Chondrocyte (in vitro differentiated cells): ENCODE data around the gene CLEC18C. TPM values are rescaled to one million over a fixed set of nuclear protein-coding genes. Genes with fewer than 3 reads are reported as not detected.
"Not testable (repeated sequence)": the region's sequence is repeated elsewhere in the genome, so short reads cannot be mapped to it uniquely, and the experiment has no call there.

Experiments
- DNase-seq: peaks from one replicate; pipeline ENCODE4 v3.0.0; 2021; ENCODE audit warnings: mixed read lengths, low spot score
- H3K27ac Mint-ChIP-seq: one replicate; pipeline ENCODE4 v1.8.0; 2021; ENCODE audit warnings: mild to moderate bottlenecking, moderate library complexity, mixed read lengths; ENCODE audit not compliant: unreplicated experiment
- H3K27me3 Mint-ChIP-seq: 2 replicates; pipeline ENCODE4 v1.8.0; 2021; ENCODE audit warnings: low read depth, mixed read lengths
- H3K36me3 Mint-ChIP-seq: 2 replicates; pipeline ENCODE4 v1.8.0; 2021; ENCODE audit warnings: low read depth, mixed read lengths
- H3K4me1 Mint-ChIP-seq: 2 replicates; pipeline ENCODE4 v1.8.0; 2021; ENCODE audit warnings: low read depth, mild to moderate bottlenecking, mixed read lengths
- H3K4me3 Mint-ChIP-seq: one replicate; pipeline ENCODE4 v1.8.0; 2021; ENCODE audit warnings: mild to moderate bottlenecking, moderate library complexity, mixed read lengths; ENCODE audit not compliant: unreplicated experiment
- H3K9me3 Mint-ChIP-seq: 2 replicates; pipeline ENCODE4 v1.8.0; 2021; ENCODE audit warnings: low read depth, mixed read lengths
- long read RNA-seq: library from polyadenylated mRNA; stranded (forward); transcript quantifications from one replicate; pipeline ENCODE4 v2.0.0, GENCODE V29; 2021
- total RNA-seq: library from RNA; stranded (reverse); gene quantifications from 3 replicates; pipeline ENCODE4 v1.2.1, GENCODE V29; 2021

CLEC18C gene
- 0.34 TPM in 1 of 3 replicates, not detected in the others for total RNA-seq
- long read RNA-seq, partial matches to known transcripts = 0 of 1 reads
- long read RNA-seq, other reads (novel, unspliced or antisense) = 1 of 1 reads

DNA sequence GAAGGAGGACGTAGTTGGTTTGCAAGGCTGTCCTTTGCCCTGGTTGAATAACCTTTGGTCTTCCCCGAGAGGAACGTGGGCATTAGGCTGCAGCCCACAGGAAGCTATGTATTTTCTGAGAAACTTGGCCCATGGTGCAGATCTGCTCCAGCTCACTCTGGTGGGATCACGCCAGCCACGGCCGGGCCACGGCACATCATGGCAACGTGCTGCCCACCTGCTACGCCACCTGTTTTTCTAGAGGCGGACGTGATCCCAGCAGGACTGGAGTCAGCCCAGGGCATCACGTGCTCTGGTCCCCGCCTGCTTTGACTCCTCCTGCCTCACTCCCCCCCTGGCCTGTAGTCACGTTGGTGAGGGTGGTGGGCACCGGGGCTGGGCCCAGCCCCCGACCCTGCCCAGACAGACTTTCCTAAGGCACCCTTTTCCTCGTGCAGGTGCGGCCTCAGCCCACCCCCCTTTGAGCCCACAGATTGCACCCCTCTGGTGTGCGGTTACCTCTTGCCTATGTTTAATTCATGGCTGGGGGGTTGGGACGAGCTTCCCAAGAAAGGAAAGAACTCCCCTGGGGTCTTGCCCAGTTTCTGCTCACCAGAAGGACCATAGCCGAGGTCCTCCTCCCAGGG, at the start of gene CLEC18C:
CLEC18C (plus strand) TSS at position 576 of the 626 bp plus-strand sequence. CDS start 492 bp downstream, outside the sequence.
- H3K4me3 Mint-ChIP-seq, H3K27ac Mint-ChIP-seq, H3K36me3 Mint-ChIP-seq, H3K27me3 Mint-ChIP-seq, DNase-seq, H3K4me1 Mint-ChIP-seq, H3K9me3 Mint-ChIP-seq: not testable (repeated sequence)

DNA sequence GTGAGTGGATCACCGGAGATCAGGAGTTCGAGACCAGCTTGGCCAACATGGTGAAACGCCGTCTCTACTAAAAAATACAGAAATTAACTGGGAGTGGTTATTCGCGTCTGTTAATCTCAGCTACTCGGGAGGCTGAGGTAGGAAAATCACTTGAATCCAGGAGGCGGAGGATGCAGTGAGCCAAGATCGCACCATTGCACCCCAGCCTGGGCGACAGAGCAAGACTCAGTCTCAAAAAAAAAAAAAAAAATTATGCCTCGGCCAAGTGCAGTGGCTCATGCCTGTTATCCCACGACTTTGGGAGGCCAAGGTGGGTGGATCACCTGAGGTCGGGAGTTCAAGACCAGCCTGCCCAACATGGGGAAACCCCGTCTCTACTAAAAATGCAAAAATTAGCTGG, 49.8 kb upstream of the CLEC18C start:
- not testable (repeated sequence) for H3K9me3 Mint-ChIP-seq, H3K27ac Mint-ChIP-seq

DNA sequence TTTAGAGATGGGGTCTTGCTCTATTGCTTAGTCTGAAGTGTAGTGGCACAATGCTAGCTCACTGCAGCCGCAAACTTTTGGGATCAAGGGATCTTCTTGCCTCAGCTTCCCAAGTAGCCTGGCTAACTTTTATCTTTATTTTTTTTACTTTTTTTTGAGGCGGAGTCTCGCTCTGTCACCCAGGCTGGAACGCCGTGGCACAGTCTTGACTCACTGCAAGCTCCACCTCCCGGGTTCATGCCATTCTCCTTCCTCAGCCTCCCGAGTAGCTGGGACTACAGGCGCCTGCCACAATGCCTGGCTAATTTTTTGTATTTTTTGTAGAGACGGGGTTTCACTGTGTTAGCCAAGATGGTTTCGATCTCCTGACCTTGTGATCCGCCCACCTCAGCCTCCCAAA, 47.4 kb upstream of the CLEC18C start:
- not testable (repeated sequence) for H3K4me3 Mint-ChIP-seq, DNase-seq, H3K27ac Mint-ChIP-seq, H3K9me3 Mint-ChIP-seq, H3K27me3 Mint-ChIP-seq, H3K4me1 Mint-ChIP-seq
- H3K36me3 Mint-ChIP-seq = peaks cover 28% of the 10 kb centered on the region

More for the DNA sequence above, 49.8 kb upstream of the CLEC18C start:
- H3K4me1 Mint-ChIP-seq, H3K4me3 Mint-ChIP-seq, DNase-seq, H3K27me3 Mint-ChIP-seq: not testable (repeated sequence)
- H3K36me3 Mint-ChIP-seq = peaks cover 22% of the 10 kb centered on the region

DNA sequence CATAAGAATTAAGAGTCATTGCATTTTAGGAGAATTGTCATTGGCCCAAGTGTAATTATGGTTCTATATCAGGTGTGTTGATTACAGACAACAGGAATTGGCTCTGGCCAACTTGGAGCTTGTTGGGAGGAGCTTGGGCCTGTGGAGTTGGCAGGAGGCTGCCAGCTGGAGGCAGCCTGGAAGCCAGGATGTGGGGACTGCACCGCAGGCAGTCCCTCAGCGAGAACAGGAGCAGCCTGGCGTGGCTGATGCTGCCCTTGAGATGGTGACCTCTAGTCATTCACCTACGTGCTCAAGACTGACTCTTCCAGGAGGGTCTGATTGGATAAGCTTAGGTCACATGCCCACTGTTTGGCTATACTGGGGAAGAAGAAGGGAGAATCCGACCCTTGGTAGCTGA, 45.9 kb upstream of the CLEC18C start:
- DNase-seq, H3K27ac Mint-ChIP-seq, H3K27me3 Mint-ChIP-seq, H3K4me3 Mint-ChIP-seq, H3K4me1 Mint-ChIP-seq, H3K9me3 Mint-ChIP-seq: not testable (repeated sequence)
- peaks cover 23% of the 10 kb centered on the region for H3K36me3 Mint-ChIP-seq

DNA sequence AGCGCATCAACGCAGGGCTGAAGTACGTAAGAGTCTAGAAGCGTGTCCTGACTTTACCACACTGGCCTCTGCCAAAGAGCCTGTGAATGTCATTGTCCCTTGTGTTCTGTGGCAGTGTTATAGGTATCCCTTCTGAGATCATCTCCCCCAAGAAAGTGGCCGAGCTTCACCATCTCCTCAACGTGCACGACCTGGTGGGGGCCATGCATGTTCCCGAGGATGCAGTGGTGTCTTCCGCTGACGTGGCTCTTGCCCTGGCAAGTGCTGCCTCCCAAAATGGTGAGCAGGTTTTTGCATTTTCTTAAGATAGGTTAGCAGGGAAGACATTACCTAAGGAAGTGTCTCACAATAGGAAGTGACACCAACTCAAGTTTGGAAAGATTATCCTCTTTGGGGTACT, 44.7 kb upstream of the CLEC18C start:
- H3K4me3 Mint-ChIP-seq, DNase-seq, H3K9me3 Mint-ChIP-seq, H3K27me3 Mint-ChIP-seq, H3K4me1 Mint-ChIP-seq, H3K27ac Mint-ChIP-seq: not testable (repeated sequence)
- H3K36me3 Mint-ChIP-seq = peaks cover 20% of the 10 kb centered on the region

DNA sequence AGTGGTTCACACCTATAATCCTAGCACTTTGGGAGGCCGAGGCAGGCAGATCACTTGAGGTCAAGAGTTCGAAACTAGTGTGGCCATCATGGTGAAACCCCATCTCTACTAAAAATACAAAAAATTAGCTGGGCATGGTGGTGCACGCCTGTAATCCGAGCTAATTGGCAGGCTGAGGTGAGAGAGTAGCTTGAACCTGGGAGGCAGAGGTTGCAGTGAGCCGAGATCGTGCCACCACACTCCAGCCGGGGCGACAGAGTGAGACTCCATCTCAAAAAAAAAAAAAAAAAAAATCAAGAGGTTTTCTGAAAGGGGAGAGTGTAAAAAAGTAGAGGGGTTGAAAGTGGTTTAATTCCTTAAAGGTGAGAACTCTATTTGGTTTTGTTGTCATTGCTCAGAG, 37.8 kb upstream of the CLEC18C start:
- not testable (repeated sequence) for H3K9me3 Mint-ChIP-seq, H3K27me3 Mint-ChIP-seq, H3K27ac Mint-ChIP-seq, DNase-seq, H3K4me3 Mint-ChIP-seq, H3K4me1 Mint-ChIP-seq
- peaks cover 29% of the 10 kb centered on the region for H3K36me3 Mint-ChIP-seq

DNA sequence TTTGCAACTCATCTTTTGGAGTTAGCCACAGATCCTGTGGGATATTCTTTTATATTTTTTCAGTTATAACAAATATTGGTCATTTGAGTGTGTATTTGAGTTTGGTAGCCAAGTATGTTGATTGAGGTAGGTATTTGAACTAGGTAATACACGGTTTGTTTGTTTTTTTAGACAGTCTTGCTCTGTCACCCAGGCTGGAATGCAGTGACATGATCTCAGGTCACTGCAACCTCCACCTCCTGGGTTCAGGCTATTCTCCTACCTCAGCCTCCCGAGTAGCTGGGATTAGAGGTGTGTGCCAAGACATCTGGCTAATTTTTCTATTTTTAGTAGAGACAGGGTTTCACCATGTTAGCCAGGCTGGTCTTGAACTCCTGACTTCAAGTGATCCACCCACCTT, 37.0 kb upstream of the CLEC18C start:
- not testable (repeated sequence) for DNase-seq, H3K9me3 Mint-ChIP-seq, H3K4me3 Mint-ChIP-seq, H3K27ac Mint-ChIP-seq, H3K27me3 Mint-ChIP-seq, H3K4me1 Mint-ChIP-seq
- H3K36me3 Mint-ChIP-seq = peaks cover 31% of the 10 kb centered on the region

DNA sequence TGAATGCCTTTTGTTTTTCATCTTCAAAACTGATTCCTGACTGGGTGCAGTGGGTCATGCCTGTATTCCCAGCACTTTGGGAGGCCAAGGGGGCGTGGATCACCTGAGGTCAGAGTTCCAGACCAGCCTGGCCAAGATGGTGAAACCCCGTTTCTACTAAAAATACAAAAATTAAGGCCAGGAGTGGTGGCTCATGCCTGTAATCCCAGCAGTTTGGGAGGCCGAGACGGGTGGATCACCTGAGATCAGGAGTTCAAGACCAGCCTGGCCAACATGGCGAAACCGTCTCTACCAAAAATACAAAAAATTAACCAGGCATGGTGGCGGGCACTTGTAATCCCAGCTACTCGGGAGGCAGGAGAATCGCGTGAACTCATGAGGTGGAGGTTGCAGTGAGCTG, 30.8 kb upstream of the CLEC18C start:
- H3K27me3 Mint-ChIP-seq, H3K4me3 Mint-ChIP-seq, H3K27ac Mint-ChIP-seq, DNase-seq, H3K4me1 Mint-ChIP-seq, H3K9me3 Mint-ChIP-seq: not testable (repeated sequence)
- peaks cover 32% of the 10 kb centered on the region for H3K36me3 Mint-ChIP-seq

DNA sequence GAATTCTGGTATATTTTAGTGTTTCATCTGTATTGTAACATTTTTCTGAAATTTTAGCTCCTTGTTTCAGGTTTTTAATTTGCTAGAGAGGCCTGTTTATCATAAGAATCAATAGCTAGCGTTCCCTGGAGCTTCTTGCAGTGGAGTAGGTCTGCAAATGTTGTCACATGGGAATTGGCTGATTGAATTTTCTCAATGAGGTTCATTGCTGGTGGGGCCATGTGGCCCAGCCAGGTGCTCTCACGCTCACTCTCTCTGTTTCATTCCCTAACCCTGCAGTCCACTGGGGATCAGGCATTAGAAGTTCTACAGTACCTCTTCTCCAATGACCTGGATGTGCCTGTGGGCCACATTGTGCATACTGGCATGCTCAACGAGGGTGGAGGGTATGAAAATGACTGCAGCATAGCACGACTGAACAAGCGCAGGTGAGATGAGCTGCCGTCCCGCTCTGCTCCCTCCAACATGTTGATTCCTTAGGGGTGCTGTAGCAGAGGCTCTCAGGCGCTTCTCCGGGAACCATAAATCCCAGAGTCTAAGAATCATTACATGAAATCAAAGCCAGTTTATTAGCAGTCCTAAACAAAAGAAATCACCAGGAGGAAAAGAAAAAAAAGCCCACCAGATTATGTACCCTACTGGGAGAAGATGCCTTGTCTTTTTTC, 30.2 kb upstream of the CLEC18C start:
- H3K27ac Mint-ChIP-seq = not testable (repeated sequence)

DNA sequence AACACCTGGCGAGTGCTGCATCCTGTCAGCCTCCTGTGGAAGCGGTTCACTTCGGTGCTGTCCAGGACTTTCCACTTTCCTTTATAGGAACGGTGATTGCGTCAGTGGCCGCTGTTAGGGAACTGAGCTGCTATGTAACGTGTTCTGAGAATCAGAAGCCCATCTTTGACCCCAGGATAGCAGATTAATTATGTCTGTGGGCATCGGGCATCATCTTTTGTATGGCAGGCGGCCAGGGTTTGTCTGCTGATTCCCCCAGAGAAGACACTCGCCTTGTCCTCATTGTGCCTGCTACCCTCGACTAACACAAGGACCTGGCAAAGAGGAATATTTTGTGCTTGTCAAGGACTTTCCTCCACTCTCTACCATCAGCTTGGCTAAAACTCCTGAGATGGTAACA, 25.7 kb upstream of the CLEC18C start:
- H3K27me3 Mint-ChIP-seq, H3K4me1 Mint-ChIP-seq, DNase-seq, H3K9me3 Mint-ChIP-seq, H3K27ac Mint-ChIP-seq, H3K4me3 Mint-ChIP-seq: not testable (repeated sequence)
- H3K36me3 Mint-ChIP-seq = peaks cover 41% of the 10 kb centered on the region

More for the DNA sequence above, 30.2 kb upstream of the CLEC18C start:
- H3K9me3 Mint-ChIP-seq, H3K4me3 Mint-ChIP-seq, H3K4me1 Mint-ChIP-seq, H3K27me3 Mint-ChIP-seq, DNase-seq: not testable (repeated sequence)
- H3K36me3 Mint-ChIP-seq = peaks cover 35% of the 10 kb centered on the region

DNA sequence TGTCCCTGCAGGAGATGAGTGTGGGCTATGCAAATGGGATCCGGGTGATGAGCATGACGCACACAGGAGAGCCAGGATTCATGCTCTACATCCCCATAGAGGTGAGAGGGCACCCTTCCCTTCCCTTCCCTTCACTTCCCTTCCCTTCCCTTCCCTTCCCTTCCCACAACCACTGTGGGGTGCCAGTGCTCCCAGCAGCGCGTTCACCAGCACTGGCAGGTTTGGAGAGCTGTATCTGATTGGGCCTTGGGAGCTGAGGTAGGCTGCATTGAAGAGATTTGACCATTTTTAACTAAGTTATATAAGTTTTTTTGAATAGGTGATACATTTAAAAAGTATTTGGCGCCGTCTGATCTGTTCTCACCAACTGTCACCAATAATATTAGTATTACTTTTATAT, 25.1 kb upstream of the CLEC18C start:
- H3K27ac Mint-ChIP-seq, DNase-seq, H3K4me3 Mint-ChIP-seq, H3K9me3 Mint-ChIP-seq, H3K27me3 Mint-ChIP-seq, H3K4me1 Mint-ChIP-seq: not testable (repeated sequence)
- H3K36me3 Mint-ChIP-seq = peaks cover 40% of the 10 kb centered on the region

DNA sequence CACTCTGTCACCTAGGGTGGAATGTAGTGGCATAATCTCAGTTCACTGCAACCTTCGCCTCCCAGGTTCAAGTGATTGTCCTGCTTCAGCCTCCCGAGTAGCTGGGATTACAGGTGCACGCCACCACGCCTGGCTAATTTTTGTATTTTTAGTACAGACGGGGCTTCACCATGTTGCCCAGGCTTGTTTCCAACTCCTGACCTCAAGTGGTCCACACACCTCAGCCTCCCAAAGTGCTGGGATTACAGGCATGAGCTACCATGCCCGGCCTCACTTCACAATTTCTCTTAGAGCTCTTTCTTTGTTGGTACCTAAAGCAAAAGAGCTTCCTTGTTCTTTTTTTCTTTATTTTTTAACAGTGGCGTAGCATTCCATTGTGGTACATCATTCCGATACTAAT, 24.3 kb upstream of the CLEC18C start:
- not testable (repeated sequence) for DNase-seq, H3K27me3 Mint-ChIP-seq, H3K4me1 Mint-ChIP-seq, H3K9me3 Mint-ChIP-seq, H3K4me3 Mint-ChIP-seq, H3K27ac Mint-ChIP-seq
- peaks cover 41% of the 10 kb centered on the region for H3K36me3 Mint-ChIP-seq
